VCaP (cell line): ENCODE results near the gene TUBB4B.

Experiments used
- H3K27ac ChIP-seq: fragments of 450-650 bp; 2 replicates; pipeline ENCODE4 v1.5.1; 2017
- CTCF ChIP-seq: fragments of 450-650 bp; conservative IDR thresholded peaks from 2 replicates; pipeline ENCODE4 v1.5.1; 2017; ENCODE audit warnings: mild to moderate bottlenecking, moderate library complexity

Gene TUBB4B

DNA sequence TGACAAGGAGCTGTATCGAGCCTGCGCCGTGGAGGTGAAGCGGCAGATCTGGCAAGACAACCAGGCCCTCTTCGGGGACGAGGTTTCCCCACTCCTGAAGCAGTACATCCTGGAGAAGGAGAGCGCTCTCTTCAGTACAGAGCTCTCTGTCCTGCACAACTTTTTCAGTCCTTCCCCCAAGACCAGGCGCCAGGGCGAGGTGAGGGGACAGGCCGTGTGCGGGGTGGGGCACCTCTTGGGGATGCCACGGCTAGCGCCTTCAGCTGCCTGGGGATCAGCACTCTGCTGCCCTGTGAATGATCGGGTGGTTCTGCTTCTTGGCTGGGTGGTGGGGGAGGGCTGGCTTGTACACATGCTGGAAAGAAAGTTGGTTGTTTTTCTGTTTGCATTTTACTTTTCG lies 15.8 kb downstream of the TUBB4B start:
- TF ChIP-seq CTCF, result no peak

DNA sequence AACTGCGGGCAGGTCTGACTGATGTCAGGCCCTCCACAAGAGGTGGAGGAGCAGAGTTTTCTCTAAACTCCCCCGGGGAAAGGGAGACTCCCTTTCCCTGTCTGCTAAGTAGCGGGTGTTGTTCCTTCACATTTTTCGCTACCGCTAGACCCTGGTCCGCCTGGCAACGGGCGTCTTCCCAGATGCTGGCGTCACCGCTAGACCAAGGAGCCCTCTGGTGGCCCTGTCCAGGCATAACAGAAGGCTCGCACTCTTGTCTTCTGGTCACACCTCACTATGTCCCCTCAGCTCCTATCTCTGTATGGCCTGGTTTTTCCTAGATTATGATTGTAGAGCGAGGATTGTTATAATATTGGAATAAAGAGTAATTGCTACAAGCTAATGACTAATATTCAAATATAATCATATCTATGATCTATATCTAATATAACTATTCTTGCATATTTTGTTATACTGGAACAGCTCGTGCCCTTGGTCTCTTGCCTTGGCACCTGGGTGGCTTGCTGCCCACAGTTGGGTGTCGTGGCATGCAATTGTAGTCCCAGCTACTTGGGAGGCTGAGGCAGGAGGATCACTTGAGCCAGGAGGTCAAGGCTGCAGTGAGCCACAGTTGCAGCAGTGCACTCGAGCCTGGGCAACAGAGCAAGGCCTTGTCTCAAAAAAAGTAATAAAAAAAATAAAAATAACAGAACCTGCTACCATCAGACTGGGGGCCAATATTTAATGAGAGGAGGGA lies 21.3 kb downstream of the TUBB4B start:
- H3K27ac ChIP-seq, result peak overlapping the region; percentile 22; the same call in 1 of the 2 replicates
- peak; percentile 80 for TF ChIP-seq CTCF

More for the DNA sequence above, 15.8 kb downstream of the TUBB4B start:
- peak overlapping the region; percentile 91; the same call in 1 of the 2 replicates for H3K27ac ChIP-seq

DNA sequence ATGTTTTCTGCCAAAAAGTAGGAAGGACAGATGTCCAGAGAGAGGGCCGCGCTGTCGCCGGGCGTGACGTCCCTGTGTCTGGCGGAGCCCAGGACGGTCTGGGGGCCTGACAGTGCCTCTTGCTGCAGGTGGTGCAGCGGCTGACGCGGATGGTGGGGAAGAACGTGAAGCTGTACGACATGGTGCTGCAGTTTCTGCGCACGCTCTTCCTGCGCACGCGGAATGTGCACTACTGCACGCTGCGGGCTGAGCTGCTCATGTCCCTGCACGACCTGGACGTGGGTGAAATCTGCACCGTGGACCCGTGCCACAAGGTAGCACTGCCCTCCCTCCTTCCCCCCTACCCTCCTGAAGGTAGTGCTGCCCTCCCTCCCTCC lies 21.8 kb downstream of the TUBB4B start:
- TF ChIP-seq CTCF, result no peak
- peak overlapping the region; percentile 22; the same call in 1 of the 2 replicates for H3K27ac ChIP-seq

- no peak for TF ChIP-seq CTCF
Observed at GRCh38 chr9:137263506-137263905, 22.4 kb downstream of the TUBB4B start.

GRCh38 chr9:137264067-137264466 lies 23.0 kb downstream of the TUBB4B start:
- no peak for TF ChIP-seq CTCF
- H3K27ac ChIP-seq, result peak overlapping the region; percentile 18

More at GRCh38 chr9:137263506-137263905, 22.4 kb downstream of the TUBB4B start:
- peak overlapping the region; percentile 18 for H3K27ac ChIP-seq

GRCh38 chr9:137265496-137266161 lies 24.5 kb downstream of the TUBB4B start:
- peak overlapping the region; percentile 99 for H3K27ac ChIP-seq
- TF ChIP-seq CTCF, result no peak

DNA sequence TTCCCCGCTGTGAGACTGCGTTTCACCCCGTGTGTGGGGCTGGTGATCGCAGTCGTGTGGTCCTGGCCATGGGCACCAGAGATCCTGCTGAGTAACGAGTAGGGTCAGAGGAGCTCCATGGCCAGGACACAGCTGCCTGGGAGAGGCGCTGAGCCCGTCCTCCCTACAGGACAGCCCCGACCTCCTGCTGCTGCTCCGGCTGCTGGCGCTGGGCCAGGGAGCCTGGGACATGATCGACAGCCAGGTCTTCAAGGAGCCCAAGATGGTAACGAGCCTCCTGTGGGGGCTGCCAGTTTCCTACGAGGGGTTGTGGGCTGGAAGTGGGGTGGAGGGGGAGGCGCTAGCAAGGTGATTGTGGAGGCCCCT lies 25.1 kb downstream of the TUBB4B start:
- TF ChIP-seq CTCF, result no peak

More for the DNA sequence above, 25.1 kb downstream of the TUBB4B start:
- peak overlapping the region; percentile 99 for H3K27ac ChIP-seq
